ENCODE results near the gene LRRC4C. TPM values are rescaled to one million over a fixed set of nuclear protein-coding genes. Genes with fewer than 3 reads are reported as not detected.

LRRC4C gene
- total and polyA plus RNA-seq, 2 experiments from 2014 or later = 0.35 to 1.1 TPM

DNA sequence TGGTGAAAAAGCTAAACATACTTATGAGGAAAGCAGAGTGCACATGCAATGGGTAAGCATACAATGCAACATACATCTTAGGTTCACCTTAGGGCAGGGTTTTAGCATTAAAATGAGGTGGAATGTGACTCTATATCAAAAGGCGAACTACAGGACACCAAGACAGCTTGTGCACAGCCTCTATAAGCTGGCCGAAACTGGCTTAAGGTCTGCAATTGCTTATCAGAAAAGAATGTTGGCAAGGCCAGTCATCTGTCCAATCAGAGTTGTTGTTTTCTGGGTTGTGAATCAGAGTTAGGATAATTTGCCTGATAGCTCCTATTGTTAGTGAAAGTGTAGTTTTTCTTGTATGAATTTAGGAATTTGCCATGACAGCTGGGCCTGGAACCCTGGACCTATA lies 76.5 kb downstream of the LRRC4C start (continued):
- TF ChIP-seq, protein P1, sequence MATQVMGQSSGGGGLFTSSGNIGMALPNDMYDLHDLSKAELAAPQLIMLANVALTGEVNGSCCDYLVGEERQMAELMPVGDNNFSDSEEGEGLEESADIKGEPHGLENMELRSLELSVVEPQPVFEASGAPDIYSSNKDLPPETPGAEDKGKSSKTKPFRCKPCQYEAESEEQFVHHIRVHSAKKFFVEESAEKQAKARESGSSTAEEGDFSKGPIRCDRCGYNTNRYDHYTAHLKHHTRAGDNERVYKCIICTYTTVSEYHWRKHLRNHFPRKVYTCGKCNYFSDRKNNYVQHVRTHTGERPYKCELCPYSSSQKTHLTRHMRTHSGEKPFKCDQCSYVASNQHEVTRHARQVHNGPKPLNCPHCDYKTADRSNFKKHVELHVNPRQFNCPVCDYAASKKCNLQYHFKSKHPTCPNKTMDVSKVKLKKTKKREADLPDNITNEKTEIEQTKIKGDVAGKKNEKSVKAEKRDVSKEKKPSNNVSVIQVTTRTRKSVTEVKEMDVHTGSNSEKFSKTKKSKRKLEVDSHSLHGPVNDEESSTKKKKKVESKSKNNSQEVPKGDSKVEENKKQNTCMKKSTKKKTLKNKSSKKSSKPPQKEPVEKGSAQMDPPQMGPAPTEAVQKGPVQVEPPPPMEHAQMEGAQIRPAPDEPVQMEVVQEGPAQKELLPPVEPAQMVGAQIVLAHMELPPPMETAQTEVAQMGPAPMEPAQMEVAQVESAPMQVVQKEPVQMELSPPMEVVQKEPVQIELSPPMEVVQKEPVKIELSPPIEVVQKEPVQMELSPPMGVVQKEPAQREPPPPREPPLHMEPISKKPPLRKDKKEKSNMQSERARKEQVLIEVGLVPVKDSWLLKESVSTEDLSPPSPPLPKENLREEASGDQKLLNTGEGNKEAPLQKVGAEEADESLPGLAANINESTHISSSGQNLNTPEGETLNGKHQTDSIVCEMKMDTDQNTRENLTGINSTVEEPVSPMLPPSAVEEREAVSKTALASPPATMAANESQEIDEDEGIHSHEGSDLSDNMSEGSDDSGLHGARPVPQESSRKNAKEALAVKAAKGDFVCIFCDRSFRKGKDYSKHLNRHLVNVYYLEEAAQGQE (IDR thresholded peaks at IDR 0.05; ENCODE audit: unreplicated experiment) = no peak

DNA sequence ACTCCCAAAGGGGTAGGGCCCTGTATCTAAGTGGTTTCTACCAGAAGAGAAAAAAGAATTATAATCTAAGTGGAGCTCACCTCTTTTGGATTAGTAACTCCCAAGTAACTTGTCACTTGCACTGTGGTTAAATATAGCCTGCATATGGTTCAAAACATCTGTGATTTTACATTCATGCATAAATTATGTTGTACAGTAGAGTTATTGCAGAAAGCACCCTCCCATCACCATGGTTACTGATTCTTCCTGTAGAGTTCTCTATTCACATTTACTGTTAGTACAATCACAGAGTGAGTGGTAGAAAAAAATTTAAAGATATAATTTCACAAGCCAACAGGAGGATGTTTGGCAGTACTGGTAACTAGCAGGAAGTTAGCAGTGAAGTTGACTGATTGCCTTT lies 80.4 kb downstream of the LRRC4C start:
- H3F3A ChIP-seq (replicated peaks; ENCODE audit: low read depth) = no peaks in the 10 kb centered on the region
- peaks cover 26% of the 10 kb centered on the region for H3K4me1 ChIP-seq (ENCODE audit: insufficient read depth)
- H3K9me2 ChIP-seq (ENCODE audit: insufficient read depth) = no peaks in the 10 kb centered on the region
- H3K9me3 Mint-ChIP-seq = no peaks in the 10 kb centered on the region
- no peak overlapping the region for H3K27ac Mint-ChIP-seq
- H3K27me3 Mint-ChIP-seq (ENCODE audit: insufficient read depth, low read depth, poor library complexity) = no peaks in the 10 kb centered on the region
- H2AFZ ChIP-seq = no peak overlapping the region
- peaks cover 30% of the 10 kb centered on the region for H3K4me1 Mint-ChIP-seq
- no peaks in the 10 kb centered on the region for H3K27me3 ChIP-seq (ENCODE audit: insufficient read depth)
- no peak overlapping the region for H3K4me3 ChIP-seq
- H3K27ac ChIP-seq (ENCODE audit: low read depth) = no peak overlapping the region
- no peaks in the 10 kb centered on the region for H3K36me3 Mint-ChIP-seq (ENCODE audit: low read depth)
- H3K4me3 Mint-ChIP-seq = no peak overlapping the region
- H3K36me3 ChIP-seq (ENCODE audit: insufficient read depth) = no peaks in the 10 kb centered on the region
- no peak overlapping the region for H3K4me2 ChIP-seq
- no peaks in the 10 kb centered on the region for H3K79me2 ChIP-seq (replicated peaks; ENCODE audit: insufficient read depth)
- no peak for ATAC-seq
- DNase-seq (ENCODE audit: low spot score) = no peak
- H4K20me1 ChIP-seq (replicated peaks; ENCODE audit: insufficient read depth) = no peaks in the 10 kb centered on the region
- TF ChIP-seq ZNF114 (CRISPR knock-in tag; IDR thresholded peaks at IDR 0.05) (no peak), EZH2phosphoT487 (IDR thresholded peaks at IDR 0.05; ENCODE audit: unreplicated experiment) (no peak), ZNF331 (CRISPR knock-in tag; IDR thresholded peaks at IDR 0.05; ENCODE audit: low read depth) (no peak), JUNB (IDR thresholded peaks at IDR 0.05; ENCODE audit: unreplicated experiment) (no peak), STAT1 (IDR thresholded peaks at IDR 0.05; ENCODE audit: unreplicated experiment) (no peak), NANOG (IDR thresholded peaks at IDR 0.05; ENCODE audit: borderline replicate concordance) (no peak), POLR2AphosphoS5 (IDR thresholded peaks at IDR 0.05; ENCODE audit: low read depth) (no peak), EZH2 (IDR thresholded peaks at IDR 0.05; ENCODE audit: low read depth, unreplicated experiment) (no peak)
- TF ChIP-seq, protein P2, sequence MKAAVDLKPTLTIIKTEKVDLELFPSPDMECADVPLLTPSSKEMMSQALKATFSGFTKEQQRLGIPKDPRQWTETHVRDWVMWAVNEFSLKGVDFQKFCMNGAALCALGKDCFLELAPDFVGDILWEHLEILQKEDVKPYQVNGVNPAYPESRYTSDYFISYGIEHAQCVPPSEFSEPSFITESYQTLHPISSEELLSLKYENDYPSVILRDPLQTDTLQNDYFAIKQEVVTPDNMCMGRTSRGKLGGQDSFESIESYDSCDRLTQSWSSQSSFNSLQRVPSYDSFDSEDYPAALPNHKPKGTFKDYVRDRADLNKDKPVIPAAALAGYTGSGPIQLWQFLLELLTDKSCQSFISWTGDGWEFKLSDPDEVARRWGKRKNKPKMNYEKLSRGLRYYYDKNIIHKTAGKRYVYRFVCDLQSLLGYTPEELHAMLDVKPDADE (IDR thresholded peaks at IDR 0.05) = no peak
- TF ChIP-seq, protein P3, sequence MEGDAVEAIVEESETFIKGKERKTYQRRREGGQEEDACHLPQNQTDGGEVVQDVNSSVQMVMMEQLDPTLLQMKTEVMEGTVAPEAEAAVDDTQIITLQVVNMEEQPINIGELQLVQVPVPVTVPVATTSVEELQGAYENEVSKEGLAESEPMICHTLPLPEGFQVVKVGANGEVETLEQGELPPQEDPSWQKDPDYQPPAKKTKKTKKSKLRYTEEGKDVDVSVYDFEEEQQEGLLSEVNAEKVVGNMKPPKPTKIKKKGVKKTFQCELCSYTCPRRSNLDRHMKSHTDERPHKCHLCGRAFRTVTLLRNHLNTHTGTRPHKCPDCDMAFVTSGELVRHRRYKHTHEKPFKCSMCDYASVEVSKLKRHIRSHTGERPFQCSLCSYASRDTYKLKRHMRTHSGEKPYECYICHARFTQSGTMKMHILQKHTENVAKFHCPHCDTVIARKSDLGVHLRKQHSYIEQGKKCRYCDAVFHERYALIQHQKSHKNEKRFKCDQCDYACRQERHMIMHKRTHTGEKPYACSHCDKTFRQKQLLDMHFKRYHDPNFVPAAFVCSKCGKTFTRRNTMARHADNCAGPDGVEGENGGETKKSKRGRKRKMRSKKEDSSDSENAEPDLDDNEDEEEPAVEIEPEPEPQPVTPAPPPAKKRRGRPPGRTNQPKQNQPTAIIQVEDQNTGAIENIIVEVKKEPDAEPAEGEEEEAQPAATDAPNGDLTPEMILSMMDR (conservative IDR thresholded peaks at IDR 0.05; ENCODE audit: low read depth in 2 of 2) = no peak
- TF ChIP-seq, protein P4, sequence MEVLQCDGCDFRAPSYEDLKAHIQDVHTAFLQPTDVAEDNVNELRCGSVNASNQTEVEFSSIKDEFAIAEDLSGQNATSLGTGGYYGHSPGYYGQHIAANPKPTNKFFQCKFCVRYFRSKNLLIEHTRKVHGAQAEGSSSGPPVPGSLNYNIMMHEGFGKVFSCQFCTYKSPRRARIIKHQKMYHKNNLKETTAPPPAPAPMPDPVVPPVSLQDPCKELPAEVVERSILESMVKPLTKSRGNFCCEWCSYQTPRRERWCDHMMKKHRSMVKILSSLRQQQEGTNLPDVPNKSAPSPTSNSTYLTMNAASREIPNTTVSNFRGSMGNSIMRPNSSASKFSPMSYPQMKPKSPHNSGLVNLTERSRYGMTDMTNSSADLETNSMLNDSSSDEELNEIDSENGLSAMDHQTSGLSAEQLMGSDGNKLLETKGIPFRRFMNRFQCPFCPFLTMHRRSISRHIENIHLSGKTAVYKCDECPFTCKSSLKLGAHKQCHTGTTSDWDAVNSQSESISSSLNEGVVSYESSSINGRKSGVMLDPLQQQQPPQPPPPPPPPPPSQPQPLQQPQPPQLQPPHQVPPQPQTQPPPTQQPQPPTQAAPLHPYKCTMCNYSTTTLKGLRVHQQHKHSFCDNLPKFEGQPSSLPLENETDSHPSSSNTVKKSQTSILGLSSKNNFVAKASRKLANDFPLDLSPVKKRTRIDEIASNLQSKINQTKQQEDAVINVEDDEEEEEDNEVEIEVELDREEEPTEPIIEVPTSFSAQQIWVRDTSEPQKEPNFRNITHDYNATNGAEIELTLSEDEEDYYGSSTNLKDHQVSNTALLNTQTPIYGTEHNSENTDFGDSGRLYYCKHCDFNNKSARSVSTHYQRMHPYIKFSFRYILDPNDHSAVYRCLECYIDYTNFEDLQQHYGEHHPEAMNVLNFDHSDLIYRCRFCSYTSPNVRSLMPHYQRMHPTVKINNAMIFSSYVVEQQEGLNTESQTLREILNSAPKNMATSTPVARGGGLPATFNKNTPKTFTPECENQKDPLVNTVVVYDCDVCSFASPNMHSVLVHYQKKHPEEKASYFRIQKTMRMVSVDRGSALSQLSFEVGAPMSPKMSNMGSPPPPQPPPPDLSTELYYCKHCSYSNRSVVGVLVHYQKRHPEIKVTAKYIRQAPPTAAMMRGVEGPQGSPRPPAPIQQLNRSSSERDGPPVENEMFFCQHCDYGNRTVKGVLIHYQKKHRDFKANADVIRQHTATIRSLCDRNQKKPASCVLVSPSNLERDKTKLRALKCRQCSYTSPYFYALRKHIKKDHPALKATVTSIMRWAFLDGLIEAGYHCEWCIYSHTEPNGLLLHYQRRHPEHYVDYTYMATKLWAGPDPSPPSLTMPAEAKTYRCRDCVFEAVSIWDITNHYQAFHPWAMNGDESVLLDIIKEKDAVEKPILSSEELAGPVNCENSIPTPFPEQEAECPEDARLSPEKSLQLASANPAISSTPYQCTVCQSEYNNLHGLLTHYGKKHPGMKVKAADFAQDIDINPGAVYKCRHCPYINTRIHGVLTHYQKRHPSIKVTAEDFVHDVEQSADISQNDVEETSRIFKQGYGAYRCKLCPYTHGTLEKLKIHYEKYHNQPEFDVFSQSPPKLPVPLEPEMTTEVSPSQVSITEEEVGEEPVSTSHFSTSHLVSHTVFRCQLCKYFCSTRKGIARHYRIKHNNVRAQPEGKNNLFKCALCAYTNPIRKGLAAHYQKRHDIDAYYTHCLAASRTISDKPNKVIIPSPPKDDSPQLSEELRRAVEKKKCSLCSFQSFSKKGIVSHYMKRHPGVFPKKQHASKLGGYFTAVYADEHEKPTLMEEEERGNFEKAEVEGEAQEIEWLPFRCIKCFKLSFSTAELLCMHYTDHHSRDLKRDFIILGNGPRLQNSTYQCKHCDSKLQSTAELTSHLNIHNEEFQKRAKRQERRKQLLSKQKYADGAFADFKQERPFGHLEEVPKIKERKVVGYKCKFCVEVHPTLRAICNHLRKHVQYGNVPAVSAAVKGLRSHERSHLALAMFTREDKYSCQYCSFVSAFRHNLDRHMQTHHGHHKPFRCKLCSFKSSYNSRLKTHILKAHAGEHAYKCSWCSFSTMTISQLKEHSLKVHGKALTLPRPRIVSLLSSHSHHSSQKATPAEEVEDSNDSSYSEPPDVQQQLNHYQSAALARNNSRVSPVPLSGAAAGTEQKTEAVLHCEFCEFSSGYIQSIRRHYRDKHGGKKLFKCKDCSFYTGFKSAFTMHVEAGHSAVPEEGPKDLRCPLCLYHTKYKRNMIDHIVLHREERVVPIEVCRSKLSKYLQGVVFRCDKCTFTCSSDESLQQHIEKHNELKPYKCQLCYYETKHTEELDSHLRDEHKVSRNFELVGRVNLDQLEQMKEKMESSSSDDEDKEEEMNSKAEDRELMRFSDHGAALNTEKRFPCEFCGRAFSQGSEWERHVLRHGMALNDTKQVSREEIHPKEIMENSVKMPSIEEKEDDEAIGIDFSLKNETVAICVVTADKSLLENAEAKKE (CRISPR knock-in tag; IDR thresholded peaks at IDR 0.05) = no peak

All from GM23338 (cell line).